Measurements from ENCODE around the gene SMYD3. TPM values are rescaled to one million over a fixed set of nuclear protein-coding genes. Genes with fewer than 3 reads are reported as not detected.
"Not testable (repeated sequence)": the region's sequence is repeated elsewhere in the genome, so short reads cannot be mapped to it uniquely, and the experiment has no call there.

SMYD3 gene
- total and polyA plus RNA-seq, 2 of the 4 experiments (the other 2 are of a cell fraction), result 26.5 to 37.6 TPM

GRCh38 chr1:245942856-245943255, 564.2 kb downstream of the SMYD3 start:
- Histone ChIP-seq H2BK20ac (ENCODE audit: low read depth, low read length) (no peak overlapping the region), H2BK5ac (ENCODE audit: low read depth, low read length, poor library complexity, severe bottlenecking) (no peak overlapping the region), H2BK120ac (ENCODE audit: low read depth, low read length) (no peak overlapping the region), H3K4me2 (ENCODE audit: low read depth, low read length) (no peak overlapping the region), H3K56ac (ENCODE audit: extremely low read depth, insufficient read depth, low read length) (no peak overlapping the region), H3K27ac (ENCODE audit: insufficient read depth, low read length) (no peak overlapping the region), H3K9ac (ENCODE audit: low read depth, low read length) (no peak overlapping the region), H2BK15ac (ENCODE audit: low read depth, low read length) (no peak overlapping the region), H2AFZ (replicated peaks; ENCODE audit: low read length, poor library complexity) (no peak overlapping the region), H4K8ac (ENCODE audit: low read depth in 2 of 2, low read length in 2 of 2) (no peak overlapping the region), H2AK9ac (replicated peaks; ENCODE audit: low read depth, low read length, poor library complexity) (no peak overlapping the region), H3K27me3 (ENCODE audit: control insufficient read depth, insufficient read depth, low read length) (no peaks in the 10 kb centered on the region), H4K5ac (ENCODE audit: low read depth, low read length) (no peak overlapping the region), H3K4me1 (ENCODE audit: control insufficient read depth, insufficient read depth, low read length) (no peaks in the 10 kb centered on the region), H3K18ac (ENCODE audit: low read depth, low read length) (no peak overlapping the region), H3K23ac (ENCODE audit: low read depth, low read length) (no peak overlapping the region), H3K79me1 (ENCODE audit: low read depth in 1 of 2, low read length in 2 of 2) (no peaks in the 10 kb centered on the region), H3K9me1 (ENCODE audit: insufficient read depth, low read length) (no peaks in the 10 kb centered on the region), H3K4ac (ENCODE audit: low read depth, low read length) (no peak overlapping the region), H4K91ac (ENCODE audit: insufficient read depth, low read depth, low read length) (no peak overlapping the region), H3K9me3 (ENCODE audit: control insufficient read depth, insufficient read depth, low read length) (0 out of 2 replicates have a peak, but pooled peaks cover 2% of the 10 kb centered on the region), H2AK5ac (ENCODE audit: low read depth, low read length) (no peak overlapping the region), H3K4me3 (ENCODE audit: insufficient read depth, low read depth, low read length) (no peak overlapping the region), H3K36me3 (ENCODE audit: control insufficient read depth, insufficient read depth, low read length) (no peaks in the 10 kb centered on the region), H4K20me1 (ENCODE audit: insufficient read depth, low read length) (no peaks in the 10 kb centered on the region), H3K14ac (replicated peaks; ENCODE audit: low read depth, low read length) (no peak overlapping the region)
- no CpG with 5 or more reads among the region's 3 CpGs for WGBS, 2 experiments (ENCODE audit: extremely low coverage in 2 of 2, insufficient read length in 1 of 2)
- BruUV-seq (replicated peaks), result no TSS peak
- no peak for DNase-seq
- ATAC-seq (ENCODE audit: low read depth), result no peak
- ChIA-PET CTCF (interaction anchor here (0.5 to 0.6 kb wide), 2 partner anchors 123 to 531 kb away, joined by 3 to 4 read pairs; no protein-coding TSS in a partner anchor), POLR2A (ENCODE audit: unreplicated experiment) (no interaction called here)
- in situ Hi-C loops (cut with MboI; ENCODE audit: low sequenced_read_pairs) (no loop called here), dilution Hi-C loops (cut with HindIII; ENCODE audit: low sequenced_read_pairs, unreplicated experiment) (no loop called here), intact Hi-C loops (cut with micrococcal nuclease) (no loop called here)
- TF ChIP-seq MAFK (IDR thresholded peaks at IDR 0.05; ENCODE audit: low read depth, low read length), result no peak
- TF ChIP-seq CTCF (conservative IDR thresholded peaks at IDR 0.05; ENCODE audit: low read depth, low read length), result no peak

- H3K27me3 ChIP-seq (ENCODE audit: control insufficient read depth, insufficient read depth, low read length); H2BK120ac ChIP-seq (ENCODE audit: low read depth, low read length); intact Hi-C loops (cut with micrococcal nuclease); H3K4me2 ChIP-seq (ENCODE audit: low read depth, low read length); BruUV-seq (replicated peaks); H4K8ac ChIP-seq (ENCODE audit: low read depth in 2 of 2, low read length in 2 of 2); H3K9ac ChIP-seq (ENCODE audit: low read depth, low read length); DNase-seq; H2AK9ac ChIP-seq (replicated peaks; ENCODE audit: low read depth, low read length, poor library complexity); H3K4me3 ChIP-seq (ENCODE audit: insufficient read depth, low read depth, low read length); H3K56ac ChIP-seq (ENCODE audit: extremely low read depth, insufficient read depth, low read length); H2BK5ac ChIP-seq (ENCODE audit: low read depth, low read length, poor library complexity, severe bottlenecking); H3K79me1 ChIP-seq (ENCODE audit: low read depth in 1 of 2, low read length in 2 of 2); H2BK15ac ChIP-seq (ENCODE audit: low read depth, low read length); H3K9me1 ChIP-seq (ENCODE audit: insufficient read depth, low read length); H2AFZ ChIP-seq (replicated peaks; ENCODE audit: low read length, poor library complexity); H3K36me3 ChIP-seq (ENCODE audit: control insufficient read depth, insufficient read depth, low read length); H3K14ac ChIP-seq (replicated peaks; ENCODE audit: low read depth, low read length); H4K5ac ChIP-seq (ENCODE audit: low read depth, low read length); dilution Hi-C loops (cut with HindIII; ENCODE audit: low sequenced_read_pairs, unreplicated experiment); H4K20me1 ChIP-seq (ENCODE audit: insufficient read depth, low read length); H2AK5ac ChIP-seq (ENCODE audit: low read depth, low read length); POLR2A ChIA-PET (ENCODE audit: unreplicated experiment); H2BK20ac ChIP-seq (ENCODE audit: low read depth, low read length); H3K18ac ChIP-seq (ENCODE audit: low read depth, low read length); H3K27ac ChIP-seq (ENCODE audit: insufficient read depth, low read length); in situ Hi-C loops (cut with MboI; ENCODE audit: low sequenced_read_pairs); H3K9me3 ChIP-seq (ENCODE audit: control insufficient read depth, insufficient read depth, low read length); ATAC-seq (ENCODE audit: low read depth); H4K91ac ChIP-seq (ENCODE audit: insufficient read depth, low read depth, low read length); H3K4me1 ChIP-seq (ENCODE audit: control insufficient read depth, insufficient read depth, low read length); CTCF ChIA-PET; H3K4ac ChIP-seq (ENCODE audit: low read depth, low read length); H3K23ac ChIP-seq (ENCODE audit: low read depth, low read length): not testable (repeated sequence)
- no CpG with 5 or more reads among the region's 1 CpG for WGBS, 2 experiments (ENCODE audit: extremely low coverage in 2 of 2, insufficient read length in 1 of 2)
Observed at GRCh38 chr1:245941771-245942170, 565.3 kb downstream of the SMYD3 start.
